Urinary bladder (tissue), 4 donors: ENCODE data around the gene GLP2R. TPM values are rescaled to one million over a fixed set of nuclear protein-coding genes. Genes with fewer than 3 reads are reported as not detected.

Source experiments
- DNase-seq: peaks from one replicate; pipeline ENCODE4 v3.0.0-alpha.2; 2015; ENCODE audit errors: extremely low spot score
- H3K27ac ChIP-seq: one replicate; pipeline ENCODE4 v1.5.1; 2013; ENCODE audit warnings: low read depth, mild to moderate bottlenecking, moderate library complexity
- H3K36me3 ChIP-seq: one replicate; pipeline ENCODE4 v1.6.1; 2013; ENCODE audit warnings: mild to moderate bottlenecking, moderate library complexity; ENCODE audit not compliant: insufficient read depth
- H3K4me1 ChIP-seq: one replicate; pipeline ENCODE4 v1.6.1; 2013; ENCODE audit warnings: mild to moderate bottlenecking, moderate library complexity; ENCODE audit not compliant: insufficient read depth
- H3K4me3 ChIP-seq: one replicate; pipeline ENCODE4 v1.5.1; 2013; ENCODE audit warnings: low read depth, low read length
- WGBS: extraction: QIAGEN DNeasy Blood & Tissue Kit; methylation state at CpG from one replicate; pipeline ENCODE4 v1.1.7; 2013; 5-methylcytosine and 5-hydroxymethylcytosine counted together
- polyA plus RNA-seq: library from polyadenylated mRNA; stranded (reverse); fragments of 200-250 nt; gene quantifications from one replicate; pipeline ENCODE4 v1.2.3, GENCODE V29; 2013
- total RNA-seq: library from RNA; depleted of rRNA; stranded (reverse); fragments of >200 nt; gene quantifications from one replicate; pipeline ENCODE4 v1.2.3, GENCODE V29; 2014
- donor health status: healthy with polysubstance abuse.
- donor health status: healthy.

The GLP2R gene
- total and polyA plus RNA-seq, 2 donors, result 5.5 to 10.9 TPM

GRCh38 chr17:9878786-9879525 lies 53.2 kb downstream of the GLP2R start:
- H3K27ac ChIP-seq, result no peak overlapping the region
- no peaks in the 10 kb centered on the region for H3K36me3 ChIP-seq
- H3K4me1 ChIP-seq, result no peaks in the 10 kb centered on the region
- no peak overlapping the region for H3K4me3 ChIP-seq
- no peak for DNase-seq
- 90% methylated on average over 8 of the region's 8 CpGs for WGBS

- no peaks in the 10 kb centered on the region for H3K36me3 ChIP-seq
- no peak overlapping the region for H3K27ac ChIP-seq
- H3K4me3 ChIP-seq, result no peak overlapping the region
- no peaks in the 10 kb centered on the region for H3K4me1 ChIP-seq
- no peak for DNase-seq
- 74% methylated on average over 3 of the region's 3 CpGs for whole genome bisulfite sequencing
Measured at GRCh38 chr17:9880582-9880999, 54.9 kb downstream of the GLP2R start.

- no peak overlapping the region for H3K27ac ChIP-seq
- no peaks in the 10 kb centered on the region for H3K4me1 ChIP-seq
- H3K4me3 ChIP-seq, result no peak overlapping the region
- no peaks in the 10 kb centered on the region for H3K36me3 ChIP-seq
- no peak for DNase-seq
Measured at GRCh38 chr17:9883451-9883850, 57.7 kb downstream of the GLP2R start.

GRCh38 chr17:9886141-9886930 lies 60.6 kb downstream of the GLP2R start:
- Histone ChIP-seq H3K27ac (no peak overlapping the region), H3K4me1 (no peaks in the 10 kb centered on the region), H3K36me3 (no peaks in the 10 kb centered on the region), H3K4me3 (no peak overlapping the region)
- DNase-seq, result no peak
- WGBS, result 88% methylated on average over 5 of the region's 5 CpGs

- Histone ChIP-seq H3K36me3 (no peaks in the 10 kb centered on the region), H3K4me1 (no peaks in the 10 kb centered on the region), H3K27ac (no peak overlapping the region), H3K4me3 (no peak overlapping the region)
- WGBS, result 87% methylated on average over 8 of the region's 8 CpGs
- no peak for DNase-seq
Measured at GRCh38 chr17:9887508-9887907, 61.8 kb downstream of the GLP2R start.

- Histone ChIP-seq H3K27ac (no peak overlapping the region), H3K36me3 (no peaks in the 10 kb centered on the region), H3K4me3 (no peak overlapping the region), H3K4me1 (no peaks in the 10 kb centered on the region)
- 50% methylated on average over 2 of the region's 2 CpGs for WGBS
- no peak for DNase-seq
Measured at GRCh38 chr17:9890124-9890523, 64.4 kb downstream of the GLP2R start.

- Histone ChIP-seq H3K27ac (no peak overlapping the region), H3K36me3 (no peaks in the 10 kb centered on the region), H3K4me1 (no peaks in the 10 kb centered on the region), H3K4me3 (no peak overlapping the region)
- 74% methylated on average over 3 of the region's 3 CpGs for WGBS
- DNase-seq, result no peak
Measured at GRCh38 chr17:9893411-9894012, 67.8 kb downstream of the GLP2R start.

- WGBS, result 96% methylated on average over 3 of the region's 3 CpGs
- H3K36me3 ChIP-seq, result no peaks in the 10 kb centered on the region
- no peak for DNase-seq
- no peaks in the 10 kb centered on the region for H3K4me1 ChIP-seq
- no peak overlapping the region for H3K27ac ChIP-seq
- H3K4me3 ChIP-seq, result no peak overlapping the region
Measured at GRCh38 chr17:9894231-9894630, 68.5 kb downstream of the GLP2R start.

- H3K27ac ChIP-seq, result no peak overlapping the region
- H3K4me3 ChIP-seq, result no peak overlapping the region
- no peak for DNase-seq
- H3K36me3 ChIP-seq, result no peaks in the 10 kb centered on the region
- no peaks in the 10 kb centered on the region for H3K4me1 ChIP-seq
Measured at GRCh38 chr17:9895923-9896322, 70.2 kb downstream of the GLP2R start.

- H3K27ac ChIP-seq, result no peak overlapping the region
- H3K4me3 ChIP-seq, result no peak overlapping the region
- H3K4me1 ChIP-seq, result no peaks in the 10 kb centered on the region
- WGBS, result 87% methylated on average over 13 of the region's 13 CpGs
- no peaks in the 10 kb centered on the region for H3K36me3 ChIP-seq
- no peak for DNase-seq
Measured at GRCh38 chr17:9897372-9897968, 71.7 kb downstream of the GLP2R start.

GRCh38 chr17:9898812-9899211 lies 73.1 kb downstream of the GLP2R start:
- Histone ChIP-seq H3K27ac (no peak overlapping the region), H3K36me3 (no peaks in the 10 kb centered on the region), H3K4me3 (no peak overlapping the region), H3K4me1 (no peaks in the 10 kb centered on the region)
- no peak for DNase-seq
- WGBS, result 96% methylated on average over 8 of the region's 8 CpGs

- Histone ChIP-seq H3K27ac (no peak overlapping the region), H3K4me1 (no peaks in the 10 kb centered on the region), H3K36me3 (no peaks in the 10 kb centered on the region), H3K4me3 (no peak overlapping the region)
- no peak for DNase-seq
- 66% methylated on average over 21 of the region's 21 CpGs for WGBS
Measured at GRCh38 chr17:9899280-9900043, 73.7 kb downstream of the GLP2R start.

GRCh38 chr17:9900044-9900594 lies 74.4 kb downstream of the GLP2R start:
- Histone ChIP-seq H3K27ac (no peak overlapping the region), H3K4me3 (no peak overlapping the region), H3K4me1 (no peaks in the 10 kb centered on the region), H3K36me3 (no peaks in the 10 kb centered on the region)
- 45% methylated on average over 8 of the region's 8 CpGs for WGBS
- no peak for DNase-seq
